SU-DHL-6 (cell line): ENCODE measurements around the gene SHD.
"Not testable (repeated sequence)": the region's sequence is repeated elsewhere in the genome, so short reads cannot be mapped to it uniquely, and the experiment has no call there.

Source experiments
- H2AFZ ChIP-seq: fragments of 200-600 bp; sonication (generic); 2 replicates; pipeline ENCODE4 v1.6.1; 2014; ENCODE audit warnings: low read depth, mild to moderate bottlenecking, moderate library complexity, mixed read lengths, antibody characterized with exemption, low read length; ENCODE audit not compliant: severe bottlenecking
- H3F3A ChIP-seq: fragments of 200-600 bp; shearing (Covaris generic); 2 replicates; pipeline ENCODE4 v1.6.0; 2016; ENCODE audit warnings: antibody characterized with exemption, mild to moderate bottlenecking; ENCODE audit not compliant: insufficient read depth
- H3K27ac ChIP-seq: fragments of 200-600 bp; sonication (generic); 2 replicates; pipeline ENCODE4 v1.5.1; 2016; ENCODE audit warnings: low read depth, mild to moderate bottlenecking, low read length, moderate library complexity, mixed read lengths
- H3K27me3 ChIP-seq: fragments of 200-600 bp; sonication (generic), shearing (Covaris generic); 2 replicates; pipeline ENCODE4 v1.6.0; 2014; ENCODE audit warnings: mild to moderate bottlenecking, low read length
- H3K36me3 ChIP-seq: fragments of 200-600 bp; sonication (generic); 2 replicates; pipeline ENCODE4 v1.6.1; 2014; ENCODE audit warnings: mild to moderate bottlenecking, low read length, mixed read lengths
- H3K4me2 ChIP-seq: fragments of 300-600, 200-600 bp; shearing (Covaris generic), sonication (generic); 2 replicates; pipeline ENCODE4 v1.6.0; 2014; ENCODE audit warnings: low read length, low read depth, mild to moderate bottlenecking; ENCODE audit not compliant: poor library complexity, severe bottlenecking
- H3K4me3 ChIP-seq: fragments of 200-600 bp; sonication (generic); 2 replicates; pipeline ENCODE4 v1.5.1; 2014; ENCODE audit warnings: antibody characterized with exemption, low read length, mild to moderate bottlenecking, mixed read lengths; ENCODE audit not compliant: insufficient read depth, poor library complexity, severe bottlenecking
- H3K79me2 ChIP-seq: fragments of 200-600 bp; sonication (generic); 2 replicates; pipeline ENCODE4 v1.6.1; 2014; ENCODE audit warnings: mild to moderate bottlenecking, low read length, moderate library complexity; ENCODE audit not compliant: insufficient read depth
- H3K9ac ChIP-seq: fragments of 200-600 bp; sonication (generic); 2 replicates; pipeline ENCODE4 v1.7.0; 2014; ENCODE audit warnings: mild to moderate bottlenecking, low read length
- H3K9me2 ChIP-seq: fragments of 200-600 bp; sonication (generic); replicated peaks from 2 replicates; pipeline ENCODE4 v1.6.1; 2014; ENCODE audit warnings: low read length; ENCODE audit not compliant: insufficient read depth
- H3K9me3 ChIP-seq: fragments of 200-600 bp; sonication (generic); 2 replicates; pipeline ENCODE4 v1.6.1; 2014; ENCODE audit warnings: low read length, mixed read lengths; ENCODE audit not compliant: insufficient read depth
- H4K20me1 ChIP-seq: fragments of 200-600 bp; sonication (generic); 2 replicates; pipeline ENCODE4 v1.6.1; 2014; ENCODE audit warnings: low read depth, mild to moderate bottlenecking, antibody characterized with exemption, low read length, moderate library complexity, mixed read lengths
- EZH2phosphoT487 ChIP-seq: fragments of 200-600 bp; sonication (generic), shearing (Covaris generic); conservative IDR thresholded peaks from 2 replicates; pipeline ENCODE4 v1.6.1; 2018; ENCODE audit warnings: mild to moderate bottlenecking, antibody characterized with exemption, low read length, moderate library complexity, mixed read lengths
- TF ChIP-seq, protein P1 (sequence below): fragments of 200-600 bp; sonication (generic); IDR thresholded peaks from one replicate; pipeline ENCODE4 v1.5.1; 2017; ENCODE audit warnings: antibody characterized with exemption, mild to moderate bottlenecking, low read length, moderate library complexity; ENCODE audit not compliant: insufficient read depth, poor library complexity, severe bottlenecking

The SHD gene

DNA sequence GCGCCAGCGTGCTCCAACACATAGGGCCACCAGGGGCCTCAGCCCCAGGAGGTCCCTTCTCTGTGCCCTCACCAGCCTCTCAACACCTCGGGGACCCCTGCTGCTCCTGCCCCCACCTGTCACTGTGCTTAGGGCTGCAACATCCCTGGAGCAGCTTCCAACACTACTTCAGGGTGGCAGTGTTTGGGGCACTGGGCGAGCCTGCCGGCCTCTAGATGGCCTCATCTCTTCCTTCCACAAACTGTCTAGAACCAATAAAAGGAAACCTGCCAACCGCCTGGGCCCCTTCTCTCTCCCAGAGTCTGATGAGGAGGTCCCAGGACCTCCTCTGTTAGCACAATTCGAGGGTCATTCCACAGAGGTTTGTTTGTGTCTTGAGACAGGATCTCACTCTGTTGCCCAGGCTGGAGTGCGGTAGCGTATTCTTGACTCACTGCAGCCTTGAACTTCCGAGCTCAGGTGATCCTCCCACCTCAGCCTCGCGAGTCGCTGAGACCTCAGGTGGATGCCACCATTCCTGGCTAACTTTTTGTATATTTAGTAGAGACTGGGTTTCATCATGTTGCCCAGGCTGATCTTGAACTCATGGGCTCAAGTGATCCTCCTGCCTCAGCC is 10.1 kb upstream of the SHD start:
- H2AFZ ChIP-seq = no peak overlapping the region
- no peaks in the 10 kb centered on the region for H3F3A ChIP-seq
- H3K36me3 ChIP-seq = no peaks in the 10 kb centered on the region; the same call in 1 of the 2 replicates
- no peaks in the 10 kb centered on the region for H4K20me1 ChIP-seq
- TF ChIP-seq, protein P1, sequence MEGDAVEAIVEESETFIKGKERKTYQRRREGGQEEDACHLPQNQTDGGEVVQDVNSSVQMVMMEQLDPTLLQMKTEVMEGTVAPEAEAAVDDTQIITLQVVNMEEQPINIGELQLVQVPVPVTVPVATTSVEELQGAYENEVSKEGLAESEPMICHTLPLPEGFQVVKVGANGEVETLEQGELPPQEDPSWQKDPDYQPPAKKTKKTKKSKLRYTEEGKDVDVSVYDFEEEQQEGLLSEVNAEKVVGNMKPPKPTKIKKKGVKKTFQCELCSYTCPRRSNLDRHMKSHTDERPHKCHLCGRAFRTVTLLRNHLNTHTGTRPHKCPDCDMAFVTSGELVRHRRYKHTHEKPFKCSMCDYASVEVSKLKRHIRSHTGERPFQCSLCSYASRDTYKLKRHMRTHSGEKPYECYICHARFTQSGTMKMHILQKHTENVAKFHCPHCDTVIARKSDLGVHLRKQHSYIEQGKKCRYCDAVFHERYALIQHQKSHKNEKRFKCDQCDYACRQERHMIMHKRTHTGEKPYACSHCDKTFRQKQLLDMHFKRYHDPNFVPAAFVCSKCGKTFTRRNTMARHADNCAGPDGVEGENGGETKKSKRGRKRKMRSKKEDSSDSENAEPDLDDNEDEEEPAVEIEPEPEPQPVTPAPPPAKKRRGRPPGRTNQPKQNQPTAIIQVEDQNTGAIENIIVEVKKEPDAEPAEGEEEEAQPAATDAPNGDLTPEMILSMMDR = no peak
- TF ChIP-seq EZH2phosphoT487 = no peak
- no peak overlapping the region for H3K27ac ChIP-seq
- no peak overlapping the region for H3K9ac ChIP-seq
- H3K9me2 ChIP-seq = no peaks in the 10 kb centered on the region
- no peak overlapping the region for H3K4me2 ChIP-seq
- H3K27me3 ChIP-seq = no peaks in the 10 kb centered on the region
- H3K4me3 ChIP-seq = no peak overlapping the region
- no peaks in the 10 kb centered on the region for H3K9me3 ChIP-seq
- H3K79me2 ChIP-seq = no peaks in the 10 kb centered on the region

DNA sequence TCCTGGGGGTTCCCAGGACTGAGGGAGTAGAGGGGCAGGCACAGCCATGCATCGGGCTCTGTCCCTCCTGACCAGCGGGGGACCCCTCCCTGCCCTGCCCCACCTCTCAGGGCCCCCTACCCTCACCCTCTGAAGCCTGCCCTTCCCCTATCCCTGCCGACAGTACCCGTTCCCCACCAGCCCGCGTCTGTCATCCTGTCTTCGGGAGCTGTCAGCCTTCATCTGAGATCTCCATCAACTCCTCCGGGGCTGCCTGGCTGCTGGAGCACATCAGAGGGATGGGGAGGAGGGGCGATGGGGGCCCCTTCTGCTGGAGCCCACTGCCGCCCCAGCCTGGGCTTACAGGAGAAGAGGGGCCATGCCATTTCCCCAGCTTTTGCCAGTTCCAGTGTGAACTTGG is 6.2 kb upstream of the SHD start:
- H3K4me3 ChIP-seq = no peak overlapping the region
- H3K9me2 ChIP-seq = no peaks in the 10 kb centered on the region
- no peak overlapping the region for H3K4me2 ChIP-seq
- TF ChIP-seq, protein P1 = no peak
- TF ChIP-seq EZH2phosphoT487 = no peak
- no peaks in the 10 kb centered on the region for H3K9me3 ChIP-seq
- no peak overlapping the region for H3K9ac ChIP-seq
- H2AFZ ChIP-seq = no peak overlapping the region
- H3K27ac ChIP-seq = no peak overlapping the region
- no peaks in the 10 kb centered on the region for H3K27me3 ChIP-seq
- no peaks in the 10 kb centered on the region for H4K20me1 ChIP-seq
- H3F3A ChIP-seq = no peaks in the 10 kb centered on the region
- no peaks in the 10 kb centered on the region; the same call in 1 of the 2 replicates for H3K36me3 ChIP-seq
- H3K79me2 ChIP-seq = no peaks in the 10 kb centered on the region

DNA sequence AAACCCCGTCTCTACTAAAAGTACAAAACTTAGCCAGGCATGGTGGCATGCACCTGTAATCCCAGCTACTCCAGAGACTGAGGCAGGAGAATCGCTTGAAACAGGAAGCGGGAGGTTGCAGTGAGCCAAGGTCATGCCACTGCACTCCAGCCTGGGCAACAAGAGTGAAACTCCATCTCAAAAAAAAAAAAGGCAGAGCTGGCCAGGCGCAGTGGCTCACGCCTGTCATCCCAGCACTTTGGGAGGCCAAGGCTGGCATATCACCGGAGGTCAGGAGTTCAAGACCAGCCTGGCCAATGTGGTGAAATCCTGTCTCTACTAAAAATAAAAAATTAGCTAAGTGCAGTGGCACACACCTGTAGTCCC is 4.8 kb upstream of the SHD start:
- not testable (repeated sequence) for H3K4me2 ChIP-seq, H3K9ac ChIP-seq, H3F3A ChIP-seq, H3K27me3 ChIP-seq, H3K9me2 ChIP-seq, H3K79me2 ChIP-seq, H3K9me3 ChIP-seq, H3K36me3 ChIP-seq, H3K4me3 ChIP-seq, H4K20me1 ChIP-seq, H2AFZ ChIP-seq, H3K27ac ChIP-seq

DNA sequence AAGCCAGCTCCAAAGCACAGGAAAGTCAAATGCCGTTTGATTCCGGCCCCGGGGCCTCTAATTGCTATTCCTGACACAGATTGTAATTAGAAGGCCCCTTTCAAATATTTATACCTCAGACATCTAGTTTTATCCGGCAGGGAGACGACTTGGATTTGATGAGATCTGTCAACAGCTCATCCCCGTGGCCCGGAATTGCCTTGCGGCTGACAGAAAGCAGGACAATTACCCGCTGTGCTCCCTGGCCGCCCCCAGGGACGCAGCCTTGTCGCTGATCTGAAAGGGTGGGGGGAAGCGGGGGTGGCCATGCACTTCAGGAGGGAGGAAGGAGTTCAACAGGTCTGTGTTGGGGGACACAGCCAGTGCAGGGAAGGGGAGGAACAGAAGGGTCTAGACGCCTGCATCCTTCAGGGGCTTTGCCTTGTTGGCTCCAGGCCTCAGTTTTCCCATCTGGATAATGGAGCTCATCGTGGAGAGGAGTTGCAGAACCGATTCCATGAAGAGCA is 1.8 kb upstream of the SHD start:
- Histone ChIP-seq H3K9me2 (no peaks in the 10 kb centered on the region), H3K36me3 (no peaks in the 10 kb centered on the region), H2AFZ (no peak overlapping the region), H3K9ac (no peak overlapping the region), H3K79me2 (no peaks in the 10 kb centered on the region), H3F3A (no peaks in the 10 kb centered on the region), H3K4me2 (no peak overlapping the region), H3K27me3 (no peaks in the 10 kb centered on the region), H4K20me1 (no peaks in the 10 kb centered on the region), H3K4me3 (no peak overlapping the region), H3K9me3 (no peaks in the 10 kb centered on the region), H3K27ac (no peak overlapping the region)
- TF ChIP-seq, protein P1 = no peak
- TF ChIP-seq EZH2phosphoT487 = no peak
